ENCODE data around the gene TSPAN10. TPM values are rescaled to one million over a fixed set of nuclear protein-coding genes. Genes with fewer than 3 reads are reported as not detected.

Gene TSPAN10
- total RNA-seq, 2 donors from 2014 or later: 0.16 to 0.50 TPM

GRCh38 chr17:81697261-81698044 is 60.5 kb downstream of the TSPAN10 start:
- peak; percentile 13 to 21 for ATAC-seq
- DNase-seq: no peak

More at GRCh38 chr17:81697261-81698044, 60.5 kb downstream of the TSPAN10 start:
- intact Hi-C loops (cut with DNase I): no loop called here

Small RNAs within 50 kb of the gene (microRNA-seq; reads per million reads assigned to microRNA genes)
- 0 to 0.20 reads per million in 2 donors for gene MIR6786

Other genes with a start within 250 kb of the TSPAN10 start
- 1 to 10 TPM; 8.3 to 9.9 TPM for gene BAHCC1, start 241.7 kb upstream of the TSPAN10 start, total RNA-seq
- gene ACTG1, start 124.4 kb upstream of the TSPAN10 start, total RNA-seq: 1,000 to 10,000 TPM in 1 of 2 donors, 100 to 1,000 TPM in 1; 663 to 1,095 TPM
- under 1 TPM; 0.38 to 0.39 TPM for gene FSCN2, start 108.8 kb upstream of the TSPAN10 start, total RNA-seq
- 10 to 100 TPM; 11.6 to 15.7 TPM for gene FAAP100, start 84.8 kb upstream of the TSPAN10 start, total RNA-seq
- gene NPLOC4, start 84 bp upstream of the TSPAN10 start, total RNA-seq: 10 to 100 TPM; 67.2 to 97.1 TPM
- gene PDE6G, start 19.3 kb downstream of the TSPAN10 start, total RNA-seq: under 1 TPM in 1 of 2 donors, not detected in 1; 0.50 TPM
- 10 to 100 TPM; 20.9 to 23.6 TPM for gene OXLD1, start 29.4 kb downstream of the TSPAN10 start, total RNA-seq
- 1 to 10 TPM; 7.2 to 8.9 TPM for gene CCDC137, start 29.5 kb downstream of the TSPAN10 start, total RNA-seq
- gene ARL16, start 46.6 kb downstream of the TSPAN10 start, total RNA-seq: 10 to 100 TPM; 12.2 to 22.3 TPM
- 10 to 100 TPM; 42.3 to 52.6 TPM for gene HGS, start 46.8 kb downstream of the TSPAN10 start, total RNA-seq
- gene MRPL12, start 66.2 kb downstream of the TSPAN10 start, total RNA-seq: 100 to 1,000 TPM; 133 TPM
- gene SLC25A10, start 75.1 kb downstream of the TSPAN10 start, total RNA-seq: 10 to 100 TPM; 10.1 to 11.8 TPM
- gene GCGR, start 167.0 kb downstream of the TSPAN10 start, total RNA-seq: not detected
- 10 to 100 TPM; 83.9 to 98.0 TPM for gene MCRIP1, start 196.1 kb downstream of the TSPAN10 start, total RNA-seq
- gene PPP1R27, start 197.9 kb downstream of the TSPAN10 start, total RNA-seq: not detected
- gene P4HB, start 223.3 kb downstream of the TSPAN10 start, total RNA-seq: 100 to 1,000 TPM; 403 to 414 TPM
- gene ARHGDIA, start 234.1 kb downstream of the TSPAN10 start, total RNA-seq: 100 to 1,000 TPM; 168 to 252 TPM